WTC11 (cell line): Measurements from ENCODE around the gene PRKN.

Experiments used
- CREB1 ChIP-seq: sonication (generic); formaldehyde crosslinking; IDR thresholded peaks from 2 replicates; pipeline ENCODE4 v1.8.0; 2023; ENCODE audit warnings: mild to moderate bottlenecking, missing genetic modification reagents
- FOXK1 ChIP-seq: sonication (generic); formaldehyde crosslinking; IDR thresholded peaks from 2 replicates; pipeline ENCODE4 v1.8.0; 2022; ENCODE audit warnings: mild to moderate bottlenecking, moderate library complexity, missing genetic modification reagents
- FOXP1 ChIP-seq: sonication (generic); formaldehyde crosslinking; IDR thresholded peaks from 2 replicates; pipeline ENCODE4 v1.8.0; 2022; ENCODE audit warnings: missing genetic modification reagents, mild to moderate bottlenecking, moderate library complexity, borderline replicate concordance
- JUN ChIP-seq: sonication (generic); formaldehyde crosslinking; IDR thresholded peaks from 2 replicates; pipeline ENCODE4 v1.8.0; 2023; ENCODE audit warnings: mild to moderate bottlenecking, missing genetic modification reagents
- NR2C2 ChIP-seq: sonication (generic); formaldehyde crosslinking; IDR thresholded peaks from 2 replicates; pipeline ENCODE4 v1.8.0; 2022; ENCODE audit warnings: mild to moderate bottlenecking, missing genetic modification reagents
- ZNF263 ChIP-seq: sonication (generic); formaldehyde crosslinking; IDR thresholded peaks from 2 replicates; pipeline ENCODE4 v1.8.1; 2022; ENCODE audit warnings: low read depth, mild to moderate bottlenecking, moderate library complexity, missing genetic modification reagents
- TF ChIP-seq, protein P1 (sequence below): sonication (generic); formaldehyde crosslinking; IDR thresholded peaks from 2 replicates; pipeline ENCODE4 v1.8.0; 2022; ENCODE audit warnings: mild to moderate bottlenecking, missing genetic modification reagents
- TF ChIP-seq, protein P2 (sequence below): fragments of 200-600 bp; IDR thresholded peaks from 2 replicates; pipeline ENCODE4 v1.8.0; 2022; ENCODE audit warnings: antibody characterized with exemption
- TF ChIP-seq, protein P3 (sequence below): sonication (generic); formaldehyde crosslinking; IDR thresholded peaks from 2 replicates; pipeline ENCODE4 v1.8.1; 2023; ENCODE audit warnings: mild to moderate bottlenecking, missing genetic modification reagents, borderline replicate concordance

- TF ChIP-seq FOXP1 (no peak), ZNF263 (CRISPR knock-in tag) (no peak), CREB1 (CRISPR knock-in tag) (no peak), JUN (CRISPR knock-in tag) (no peak), NR2C2 (no peak), FOXK1 (CRISPR knock-in tag) (no peak)
- TF ChIP-seq, protein P1, sequence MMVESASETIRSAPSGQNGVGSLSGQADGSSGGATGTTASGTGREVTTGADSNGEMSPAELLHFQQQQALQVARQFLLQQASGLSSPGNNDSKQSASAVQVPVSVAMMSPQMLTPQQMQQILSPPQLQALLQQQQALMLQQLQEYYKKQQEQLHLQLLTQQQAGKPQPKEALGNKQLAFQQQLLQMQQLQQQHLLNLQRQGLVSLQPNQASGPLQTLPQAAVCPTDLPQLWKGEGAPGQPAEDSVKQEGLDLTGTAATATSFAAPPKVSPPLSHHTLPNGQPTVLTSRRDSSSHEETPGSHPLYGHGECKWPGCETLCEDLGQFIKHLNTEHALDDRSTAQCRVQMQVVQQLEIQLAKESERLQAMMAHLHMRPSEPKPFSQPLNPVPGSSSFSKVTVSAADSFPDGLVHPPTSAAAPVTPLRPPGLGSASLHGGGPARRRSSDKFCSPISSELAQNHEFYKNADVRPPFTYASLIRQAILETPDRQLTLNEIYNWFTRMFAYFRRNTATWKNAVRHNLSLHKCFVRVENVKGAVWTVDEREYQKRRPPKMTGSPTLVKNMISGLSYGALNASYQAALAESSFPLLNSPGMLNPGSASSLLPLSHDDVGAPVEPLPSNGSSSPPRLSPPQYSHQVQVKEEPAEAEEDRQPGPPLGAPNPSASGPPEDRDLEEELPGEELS (CRISPR knock-in tag), result no peak
- TF ChIP-seq, protein P2, sequence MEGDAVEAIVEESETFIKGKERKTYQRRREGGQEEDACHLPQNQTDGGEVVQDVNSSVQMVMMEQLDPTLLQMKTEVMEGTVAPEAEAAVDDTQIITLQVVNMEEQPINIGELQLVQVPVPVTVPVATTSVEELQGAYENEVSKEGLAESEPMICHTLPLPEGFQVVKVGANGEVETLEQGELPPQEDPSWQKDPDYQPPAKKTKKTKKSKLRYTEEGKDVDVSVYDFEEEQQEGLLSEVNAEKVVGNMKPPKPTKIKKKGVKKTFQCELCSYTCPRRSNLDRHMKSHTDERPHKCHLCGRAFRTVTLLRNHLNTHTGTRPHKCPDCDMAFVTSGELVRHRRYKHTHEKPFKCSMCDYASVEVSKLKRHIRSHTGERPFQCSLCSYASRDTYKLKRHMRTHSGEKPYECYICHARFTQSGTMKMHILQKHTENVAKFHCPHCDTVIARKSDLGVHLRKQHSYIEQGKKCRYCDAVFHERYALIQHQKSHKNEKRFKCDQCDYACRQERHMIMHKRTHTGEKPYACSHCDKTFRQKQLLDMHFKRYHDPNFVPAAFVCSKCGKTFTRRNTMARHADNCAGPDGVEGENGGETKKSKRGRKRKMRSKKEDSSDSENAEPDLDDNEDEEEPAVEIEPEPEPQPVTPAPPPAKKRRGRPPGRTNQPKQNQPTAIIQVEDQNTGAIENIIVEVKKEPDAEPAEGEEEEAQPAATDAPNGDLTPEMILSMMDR, result no peak
- TF ChIP-seq, protein P3, sequence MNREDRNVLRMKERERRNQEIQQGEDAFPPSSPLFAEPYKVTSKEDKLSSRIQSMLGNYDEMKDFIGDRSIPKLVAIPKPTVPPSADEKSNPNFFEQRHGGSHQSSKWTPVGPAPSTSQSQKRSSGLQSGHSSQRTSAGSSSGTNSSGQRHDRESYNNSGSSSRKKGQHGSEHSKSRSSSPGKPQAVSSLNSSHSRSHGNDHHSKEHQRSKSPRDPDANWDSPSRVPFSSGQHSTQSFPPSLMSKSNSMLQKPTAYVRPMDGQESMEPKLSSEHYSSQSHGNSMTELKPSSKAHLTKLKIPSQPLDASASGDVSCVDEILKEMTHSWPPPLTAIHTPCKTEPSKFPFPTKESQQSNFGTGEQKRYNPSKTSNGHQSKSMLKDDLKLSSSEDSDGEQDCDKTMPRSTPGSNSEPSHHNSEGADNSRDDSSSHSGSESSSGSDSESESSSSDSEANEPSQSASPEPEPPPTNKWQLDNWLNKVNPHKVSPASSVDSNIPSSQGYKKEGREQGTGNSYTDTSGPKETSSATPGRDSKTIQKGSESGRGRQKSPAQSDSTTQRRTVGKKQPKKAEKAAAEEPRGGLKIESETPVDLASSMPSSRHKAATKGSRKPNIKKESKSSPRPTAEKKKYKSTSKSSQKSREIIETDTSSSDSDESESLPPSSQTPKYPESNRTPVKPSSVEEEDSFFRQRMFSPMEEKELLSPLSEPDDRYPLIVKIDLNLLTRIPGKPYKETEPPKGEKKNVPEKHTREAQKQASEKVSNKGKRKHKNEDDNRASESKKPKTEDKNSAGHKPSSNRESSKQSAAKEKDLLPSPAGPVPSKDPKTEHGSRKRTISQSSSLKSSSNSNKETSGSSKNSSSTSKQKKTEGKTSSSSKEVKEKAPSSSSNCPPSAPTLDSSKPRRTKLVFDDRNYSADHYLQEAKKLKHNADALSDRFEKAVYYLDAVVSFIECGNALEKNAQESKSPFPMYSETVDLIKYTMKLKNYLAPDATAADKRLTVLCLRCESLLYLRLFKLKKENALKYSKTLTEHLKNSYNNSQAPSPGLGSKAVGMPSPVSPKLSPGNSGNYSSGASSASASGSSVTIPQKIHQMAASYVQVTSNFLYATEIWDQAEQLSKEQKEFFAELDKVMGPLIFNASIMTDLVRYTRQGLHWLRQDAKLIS (CRISPR knock-in tag), result no peak
Observed at GRCh38 chr6:161302949-161303348, 1424.6 kb downstream of the PRKN start.
